Peyer's patch (tissue), 4 donors: ENCODE data around the gene LIPG.

Experiments used
- CTCF ChIP-seq, 6 experiments: fragments of 450-650 bp in 4 of 6; fragments of 200-600 bp in 2 of 6; sonication (generic) in 1 of 6; IDR thresholded peaks; one replicate each; pipeline ENCODE4 v1.5.1; 2017 to 2019; ENCODE audit warnings: antibody characterized with exemption in 6 of 6, mild to moderate bottlenecking in 3 of 6, moderate library complexity in 1 of 6
- POLR2A ChIP-seq, 2 donors: fragments of 450-650 bp; IDR thresholded peaks; one replicate each; pipeline ENCODE4 v1.5.1; 2017; ENCODE audit warnings: antibody characterized with exemption in 2 of 2, mild to moderate bottlenecking in 2 of 2, moderate library complexity in 2 of 2

DNA sequence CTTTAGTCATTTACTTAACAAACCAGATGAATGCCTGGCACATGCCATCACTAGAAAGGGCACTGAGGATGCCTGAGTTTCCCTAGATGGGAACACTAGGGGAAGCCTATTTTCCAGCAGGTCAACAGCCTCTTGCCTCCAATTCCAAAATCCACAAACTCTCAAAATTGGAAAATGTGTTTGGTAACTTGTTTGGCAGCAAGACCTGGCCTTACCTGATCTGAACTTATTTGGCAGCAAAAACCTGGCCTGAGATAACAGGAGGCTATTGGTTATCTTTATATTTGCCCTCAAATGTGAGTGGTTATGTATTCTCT is 2.6 kb downstream of the LIPG start:
- TF ChIP-seq POLR2A (IDR thresholded peaks at IDR 0.05) (no peak), CTCF (IDR thresholded peaks at IDR 0.05) (no peak)
